Smooth muscle cell (in vitro differentiated cells): ENCODE measurements around the gene BATF. TPM values are rescaled to one million over a fixed set of nuclear protein-coding genes. Genes with fewer than 3 reads are reported as not detected.

Experiments used
- DNase-seq: peaks from one replicate; lab custom pipeline; 2025; ENCODE audit not compliant: unreplicated experiment; lab: John Stamatoyannopoulos, UW
- H2AFZ ChIP-seq: fragments of 200-600 bp; sonication (generic); 2 replicates; pipeline ENCODE4 v1.6.0; 2016; ENCODE audit warnings: antibody characterized with exemption, low read depth, mild to moderate bottlenecking
- H3F3A ChIP-seq: fragments of 200-600 bp; sonication (generic); 2 replicates; pipeline ENCODE4 v1.6.0; 2017; ENCODE audit warnings: antibody characterized with exemption, low read depth
- H3K27ac ChIP-seq: fragments of 200-600 bp; sonication (generic); 2 replicates; pipeline ENCODE4 v1.5.1; 2016; ENCODE audit warnings: low read depth, mild to moderate bottlenecking
- H3K27me3 ChIP-seq: fragments of 200-600 bp; sonication (generic); 2 replicates; pipeline ENCODE4 v1.6.1; 2016; ENCODE audit warnings: low read depth, mild to moderate bottlenecking
- H3K36me3 ChIP-seq: fragments of 200-600 bp; sonication (generic); 2 replicates; pipeline ENCODE4 v1.5.1; 2016; ENCODE audit warnings: low read depth
- H3K4me1 ChIP-seq: fragments of 200-600 bp; sonication (generic); 2 replicates; pipeline ENCODE4 v1.5.1; 2016; ENCODE audit warnings: low read depth
- H3K4me2 ChIP-seq: fragments of 200-600 bp; sonication (generic); 2 replicates; pipeline ENCODE4 v1.6.0; 2016; ENCODE audit warnings: mild to moderate bottlenecking
- H3K4me3 ChIP-seq: fragments of 200-600 bp; sonication (generic); 2 replicates; pipeline ENCODE4 v1.5.1; 2016; ENCODE audit warnings: mild to moderate bottlenecking
- H3K79me2 ChIP-seq: fragments of 200-600 bp; sonication (generic); 2 replicates; pipeline ENCODE4 v1.6.0; 2016; ENCODE audit warnings: low read depth, mild to moderate bottlenecking
- H3K9ac ChIP-seq: fragments of 200-600 bp; sonication (generic); 2 replicates; pipeline ENCODE4 v1.6.0; 2016; ENCODE audit warnings: low read depth
- H3K9me3 ChIP-seq: fragments of 200-600 bp; sonication (generic); replicated peaks from 2 replicates; pipeline ENCODE4 v1.5.1; 2016; ENCODE audit warnings: low read depth
- H4K20me1 ChIP-seq: fragments of 200-600 bp; sonication (generic); 2 replicates; pipeline ENCODE4 v1.6.0; 2016; ENCODE audit warnings: low read depth
- WGBS: methylation state at CpG from one replicate; pipeline ENCODE4 v1.1.7; 2016; ENCODE audit warnings: low lambda C conversion rate; 5-methylcytosine and 5-hydroxymethylcytosine counted together
- polyA plus RNA-seq: library from polyadenylated mRNA; unstranded; fragments of >200 nt; fragmentation: Nextera tagmentation; extraction: Ambion mirVana; gene quantifications from 2 replicates; pipeline ENCODE4 v1.2.1, GENCODE V29; 2016
- total RNA-seq: library from RNA; depleted of rRNA; stranded (reverse); fragments of >200 nt; gene quantifications from 2 replicates; pipeline ENCODE4 v1.2.3, GENCODE V29; 2014
- TF ChIP-seq, protein P1 (sequence below): fragments of 200-600 bp; sonication (generic); IDR thresholded peaks from 2 replicates; pipeline ENCODE4 v1.5.1; 2017; ENCODE audit warnings: borderline replicate concordance, mild to moderate bottlenecking, antibody characterized with exemption; ENCODE audit not compliant: insufficient read depth, poor library complexity, severe bottlenecking

BATF gene
- total and polyA plus RNA-seq, 2 experiments from 2014 or later: not detected

GRCh38 chr14:75547552-75548250 lies 25.4 kb downstream of the BATF start:
- no peaks in the 10 kb centered on the region for H3F3A ChIP-seq
- no peaks in the 10 kb centered on the region for H3K79me2 ChIP-seq
- H3K36me3 ChIP-seq: no peaks in the 10 kb centered on the region
- H4K20me1 ChIP-seq: no peaks in the 10 kb centered on the region
- no peak overlapping the region for H3K9ac ChIP-seq
- H3K9me3 ChIP-seq: no peaks in the 10 kb centered on the region
- TF ChIP-seq, protein P1, sequence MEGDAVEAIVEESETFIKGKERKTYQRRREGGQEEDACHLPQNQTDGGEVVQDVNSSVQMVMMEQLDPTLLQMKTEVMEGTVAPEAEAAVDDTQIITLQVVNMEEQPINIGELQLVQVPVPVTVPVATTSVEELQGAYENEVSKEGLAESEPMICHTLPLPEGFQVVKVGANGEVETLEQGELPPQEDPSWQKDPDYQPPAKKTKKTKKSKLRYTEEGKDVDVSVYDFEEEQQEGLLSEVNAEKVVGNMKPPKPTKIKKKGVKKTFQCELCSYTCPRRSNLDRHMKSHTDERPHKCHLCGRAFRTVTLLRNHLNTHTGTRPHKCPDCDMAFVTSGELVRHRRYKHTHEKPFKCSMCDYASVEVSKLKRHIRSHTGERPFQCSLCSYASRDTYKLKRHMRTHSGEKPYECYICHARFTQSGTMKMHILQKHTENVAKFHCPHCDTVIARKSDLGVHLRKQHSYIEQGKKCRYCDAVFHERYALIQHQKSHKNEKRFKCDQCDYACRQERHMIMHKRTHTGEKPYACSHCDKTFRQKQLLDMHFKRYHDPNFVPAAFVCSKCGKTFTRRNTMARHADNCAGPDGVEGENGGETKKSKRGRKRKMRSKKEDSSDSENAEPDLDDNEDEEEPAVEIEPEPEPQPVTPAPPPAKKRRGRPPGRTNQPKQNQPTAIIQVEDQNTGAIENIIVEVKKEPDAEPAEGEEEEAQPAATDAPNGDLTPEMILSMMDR: no peak
- no peak overlapping the region for H3K4me3 ChIP-seq
- no peak overlapping the region for H3K4me2 ChIP-seq
- WGBS: 93% methylated on average over 11 of the region's 11 CpGs
- H2AFZ ChIP-seq: no peak overlapping the region
- H3K4me1 ChIP-seq: no peaks in the 10 kb centered on the region
- H3K27ac ChIP-seq: no peak overlapping the region
- no peak for DNase-seq
- no peaks in the 10 kb centered on the region for H3K27me3 ChIP-seq

- Histone ChIP-seq H3K4me1 (no peaks in the 10 kb centered on the region), H2AFZ (no peak overlapping the region), H3K4me2 (no peak overlapping the region), H3K79me2 (no peaks in the 10 kb centered on the region), H3F3A (no peaks in the 10 kb centered on the region), H3K4me3 (no peak overlapping the region), H3K36me3 (no peaks in the 10 kb centered on the region), H3K27ac (no peak overlapping the region), H3K27me3 (no peaks in the 10 kb centered on the region), H3K9ac (no peak overlapping the region), H3K9me3 (no peaks in the 10 kb centered on the region), H4K20me1 (no peaks in the 10 kb centered on the region)
- 80% methylated on average over 7 of the region's 7 CpGs for whole genome bisulfite sequencing
- TF ChIP-seq, protein P1: no peak
- no peak for DNase-seq
These were observed 26.3 kb downstream of the BATF start for GRCh38 chr14:75548544-75548943.

- no peak overlapping the region for H3K4me3 ChIP-seq
- no peak for DNase-seq
- no peak overlapping the region for H3K27ac ChIP-seq
- no peaks in the 10 kb centered on the region for H3K36me3 ChIP-seq
- no peaks in the 10 kb centered on the region for H3K4me1 ChIP-seq
- H3F3A ChIP-seq: no peaks in the 10 kb centered on the region
- no peak overlapping the region for H2AFZ ChIP-seq
- H4K20me1 ChIP-seq: no peaks in the 10 kb centered on the region
- H3K79me2 ChIP-seq: no peaks in the 10 kb centered on the region
- WGBS: 76% methylated on average over 5 of the region's 5 CpGs
- no peak overlapping the region for H3K9ac ChIP-seq
- no peaks in the 10 kb centered on the region for H3K27me3 ChIP-seq
- no peak overlapping the region for H3K4me2 ChIP-seq
- no peaks in the 10 kb centered on the region for H3K9me3 ChIP-seq
- TF ChIP-seq, protein P1: no peak
These were observed 26.9 kb downstream of the BATF start for GRCh38 chr14:75549169-75549568.

DNA sequence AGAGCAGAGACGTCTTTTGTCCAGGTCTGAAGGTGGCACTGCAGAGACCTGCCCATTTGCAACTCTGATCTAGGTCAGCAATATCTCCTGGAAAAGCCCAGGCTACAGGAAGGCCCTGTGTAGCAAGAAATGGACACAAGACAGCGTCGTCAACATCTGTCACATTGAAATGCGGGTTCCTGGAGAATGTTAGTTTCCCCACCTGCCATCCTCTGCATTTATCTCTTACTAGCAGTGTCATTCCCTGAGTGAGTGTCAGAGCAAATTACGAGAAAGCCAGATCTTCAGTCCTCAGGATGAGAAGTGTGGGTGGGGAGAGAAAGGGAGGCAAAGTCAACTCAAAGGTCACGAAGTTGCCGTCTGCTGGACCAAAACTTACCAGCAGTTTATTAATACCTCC lies 28.8 kb downstream of the BATF start:
- Histone ChIP-seq H3K36me3 (no peaks in the 10 kb centered on the region), H3K27me3 (no peaks in the 10 kb centered on the region), H3K4me1 (no peaks in the 10 kb centered on the region), H3F3A (no peaks in the 10 kb centered on the region), H4K20me1 (no peaks in the 10 kb centered on the region), H3K79me2 (no peaks in the 10 kb centered on the region), H3K9me3 (no peaks in the 10 kb centered on the region), H2AFZ (no peak overlapping the region), H3K9ac (no peak overlapping the region), H3K4me3 (no peak overlapping the region), H3K4me2 (no peak overlapping the region), H3K27ac (no peak overlapping the region)
- WGBS: 79% methylated on average over 7 of the region's 7 CpGs
- TF ChIP-seq, protein P1: no peak
- no peak for DNase-seq
